Caco-2 (cell line): Measurements from ENCODE around the gene ADAMTS18. TPM values are rescaled to one million over a fixed set of nuclear protein-coding genes. Genes with fewer than 3 reads are reported as not detected.

Experiments
- BruUV-seq: library from RNA; stranded (reverse); fragments of 400-500 nt; replicated peaks from 2 replicates; lab custom pipeline; 2021; lab: Mats Ljungman, UMichigan
- CTCF ChIA-PET: fragments of 300-600 bp; sonication (Branson Sonifier 250); formaldehyde crosslinking; loops from one replicate; lab custom pipeline; 2022; ENCODE audit warnings: antibody characterized with exemption; lab: Charles Lee
- POLR2A ChIA-PET: fragments of 300-600 bp; sonication (Branson Sonifier 250); formaldehyde crosslinking; loops from one replicate; lab custom pipeline; 2022; ENCODE audit warnings: antibody characterized with exemption; lab: Charles Lee
- DNase-seq, 2 experiments: peaks; one replicate each; pipeline versions ENCODE4 v3.0.0 to v3.0.0-alpha.2; 2020 to 2022
- H3K27me3 ChIP-seq: replicated peaks from 2 replicates; pipeline ENCODE4 v1.6.0; 2011; ENCODE audit warnings: low read length; ENCODE audit not compliant: control insufficient read depth, insufficient read depth
- H3K36me3 ChIP-seq: 2 replicates; pipeline ENCODE4 v1.5.1; 2011; ENCODE audit warnings: low read length; ENCODE audit not compliant: control insufficient read depth, insufficient read depth
- H3K4me1 ChIP-seq: fragments of 250-450 bp; sonication (Bioruptor Pico); 2 replicates; pipeline ENCODE4 v1.5.1; 2020; ENCODE audit warnings: mild to moderate bottlenecking
- H3K4me3 ChIP-seq: 2 replicates; pipeline ENCODE4 v1.5.1; 2011; ENCODE audit warnings: low read depth, mild to moderate bottlenecking, control low read depth, low read length
- H3K9me3 ChIP-seq: fragments of 250-450 bp; sonication (Bioruptor Pico); 2 replicates; pipeline ENCODE4 v1.5.1; 2020; ENCODE audit warnings: mild to moderate bottlenecking, moderate library complexity
- H3K27ac Mint-ChIP-seq: one replicate; pipeline ENCODE4 v1.8.0; 2022; ENCODE audit warnings: mixed read lengths; ENCODE audit not compliant: unreplicated experiment
- H3K27me3 Mint-ChIP-seq: one replicate; pipeline ENCODE4 v1.8.0; 2022; ENCODE audit warnings: mixed read lengths; ENCODE audit not compliant: insufficient read depth, unreplicated experiment
- H3K36me3 Mint-ChIP-seq: one replicate; pipeline ENCODE4 v1.8.0; 2022; ENCODE audit warnings: mild to moderate bottlenecking, mixed read lengths; ENCODE audit not compliant: insufficient read depth, unreplicated experiment
- H3K4me1 Mint-ChIP-seq: one replicate; pipeline ENCODE4 v1.8.0; 2022; ENCODE audit warnings: low read depth, mixed read lengths; ENCODE audit not compliant: unreplicated experiment
- H3K4me3 Mint-ChIP-seq: one replicate; pipeline ENCODE4 v1.8.0; 2022; ENCODE audit warnings: mild to moderate bottlenecking, moderate library complexity, mixed read lengths; ENCODE audit not compliant: unreplicated experiment
- H3K9me3 Mint-ChIP-seq: one replicate; pipeline ENCODE4 v1.8.0; 2022; ENCODE audit warnings: mixed read lengths; ENCODE audit not compliant: unreplicated experiment
- CTCF ChIP-seq, 2 experiments: fragments of 200-600 bp in 1 of 2; IDR thresholded peaks; 1 replicate in 1 of 2; 2 replicates in 1 of 2; pipeline versions ENCODE4 v1.5.1 to v1.8.0; 2011 to 2022; ENCODE audit warnings: antibody characterized with exemption in 1 of 2, control low read depth in 1 of 2, inconsistent platforms in 1 of 2, low read depth in 1 of 2, low read length in 1 of 2, mild to moderate bottlenecking in 1 of 2, moderate library complexity in 1 of 2; ENCODE audit not compliant: insufficient read depth in 1 of 2, severe bottlenecking in 1 of 2, unreplicated experiment in 1 of 2
- intact Hi-C: fragments of 100-400 bp; cut with micrococcal nuclease; formaldehyde crosslinking; loops from one replicate; pipeline ENCODE4 v1.10.0; 2022; ENCODE audit not compliant: unreplicated experiment
- total RNA-seq: library from RNA; stranded (reverse); gene quantifications from 2 replicates; pipeline ENCODE4 v1.2.3, GENCODE V29; 2022

The ADAMTS18 gene
- total RNA-seq, 1 experiment from 2014 or later: 0.29 TPM

- H3K27ac Mint-ChIP-seq: no peak overlapping the region
- H3K27me3 Mint-ChIP-seq: no peaks in the 10 kb centered on the region
- no TSS peak for BruUV-seq
- TF ChIP-seq CTCF (IDR thresholded peaks at IDR 0.05; ENCODE audit: insufficient read depth in 1 of 2, low read depth in 1 of 2, low read length in 1 of 2, severe bottlenecking in 1 of 2, unreplicated experiment in 1 of 2): no peak
- CTCF ChIA-PET: no interaction called here
- H3K9me3 ChIP-seq: no peaks in the 10 kb centered on the region
- H3K4me1 Mint-ChIP-seq: peaks cover 41% of the 10 kb centered on the region
- H3K36me3 Mint-ChIP-seq: no peaks in the 10 kb centered on the region
- H3K27me3 ChIP-seq: no peaks in the 10 kb centered on the region
- H3K4me1 ChIP-seq: peaks cover 47% of the 10 kb centered on the region
- H3K4me3 Mint-ChIP-seq: no peak overlapping the region
- intact Hi-C loops: loop anchor here (5.0 kb wide), 1 partner anchor 276 kb away; no protein-coding TSS in a partner anchor
- POLR2A ChIA-PET: no interaction called here
- no peaks in the 10 kb centered on the region for H3K9me3 Mint-ChIP-seq
- no peak for DNase-seq
- no peak overlapping the region for H3K4me3 ChIP-seq
- H3K36me3 ChIP-seq: no peaks in the 10 kb centered on the region
Observed at GRCh38 chr16:77306075-77306474, 128.8 kb downstream of the ADAMTS18 start.

- peaks cover 53% of the 10 kb centered on the region for H3K4me1 Mint-ChIP-seq
- peaks cover 59% of the 10 kb centered on the region for H3K4me1 ChIP-seq
- intact Hi-C loops: loop anchor here (1.0 to 5.0 kb wide), 8 partner anchors 16 to 277 kb away; no protein-coding TSS in a partner anchor
- peak in 1 of 2 experiments; percentile 59 for DNase-seq
- no peaks in the 10 kb centered on the region for H3K36me3 Mint-ChIP-seq
- no peak overlapping the region for H3K4me3 ChIP-seq
- H3K9me3 ChIP-seq: no peaks in the 10 kb centered on the region
- no TSS peak for BruUV-seq
- TF ChIP-seq CTCF (IDR thresholded peaks at IDR 0.05; ENCODE audit: insufficient read depth in 1 of 2, low read depth in 1 of 2, low read length in 1 of 2, severe bottlenecking in 1 of 2, unreplicated experiment in 1 of 2): no peak
- no peaks in the 10 kb centered on the region for H3K36me3 ChIP-seq
- no peaks in the 10 kb centered on the region for H3K27me3 ChIP-seq
- no peak overlapping the region for H3K4me3 Mint-ChIP-seq
- ChIA-PET POLR2A (interaction anchor here (0.7 to 1.1 kb wide), 2 partner anchors 15 to 114 kb away, joined by 3 to 7 read pairs; partner anchors contain the start of gene MON1B), CTCF (interaction anchor here (0.5 to 1.1 kb wide), 5 partner anchors 14 to 280 kb away, joined by 3 to 4 read pairs (median 3); no protein-coding TSS in a partner anchor)
- no peaks in the 10 kb centered on the region for H3K27me3 Mint-ChIP-seq
- no peak overlapping the region for H3K27ac Mint-ChIP-seq
- H3K9me3 Mint-ChIP-seq: no peaks in the 10 kb centered on the region
Observed at GRCh38 chr16:77304877-77305276, 130.0 kb downstream of the ADAMTS18 start.

DNA sequence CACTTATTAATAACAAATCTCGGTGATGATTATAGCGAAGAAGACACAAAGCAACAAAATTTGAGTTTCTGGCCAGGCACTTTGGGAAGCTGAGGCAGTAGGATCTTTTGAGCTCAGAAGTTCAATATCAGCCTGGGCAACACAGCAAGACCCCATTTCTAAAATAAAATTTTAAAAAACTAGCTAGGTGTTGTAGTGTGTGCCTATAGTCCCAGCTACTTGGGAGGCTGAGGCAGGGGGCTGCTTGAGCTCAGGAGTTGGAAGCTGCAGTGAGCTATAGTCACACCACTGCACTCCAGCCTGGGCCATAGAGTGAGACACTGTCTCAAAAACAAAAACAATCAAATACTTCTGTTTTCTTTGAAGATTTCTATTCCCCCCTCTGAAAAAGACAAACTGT lies 130.7 kb downstream of the ADAMTS18 start:
- DNase-seq: no peak
- BruUV-seq: no TSS peak
- Mint-ChIP-seq H3K27ac (no peak overlapping the region), H3K36me3 (no peaks in the 10 kb centered on the region), H3K27me3 (no peaks in the 10 kb centered on the region), H3K9me3 (no peaks in the 10 kb centered on the region), H3K4me3 (no peak overlapping the region), H3K4me1 (peaks cover 61% of the 10 kb centered on the region)
- POLR2A ChIA-PET: interaction anchor here (0.7 to 1.1 kb wide), 2 partner anchors 14 to 113 kb away, joined by 3 to 7 read pairs; partner anchors contain the start of gene MON1B
- no peaks in the 10 kb centered on the region for H3K36me3 ChIP-seq
- CTCF ChIA-PET: interaction anchor here (0.6 to 0.9 kb wide), 4 partner anchors 14 to 1622 kb away, joined by 3 to 5 read pairs (median 4); no protein-coding TSS in a partner anchor
- intact Hi-C loops: loop anchor here (2.0 kb wide), 1 partner anchor 33 kb away; no protein-coding TSS in a partner anchor
- no peak overlapping the region for H3K4me3 ChIP-seq
- no peak for TF ChIP-seq CTCF (IDR thresholded peaks at IDR 0.05; ENCODE audit: insufficient read depth in 1 of 2, low read depth in 1 of 2, low read length in 1 of 2, severe bottlenecking in 1 of 2, unreplicated experiment in 1 of 2)
- no peaks in the 10 kb centered on the region for H3K27me3 ChIP-seq
- peaks cover 66% of the 10 kb centered on the region for H3K4me1 ChIP-seq
- no peaks in the 10 kb centered on the region for H3K9me3 ChIP-seq
